H9 (cell line): ENCODE measurements around the gene LPGAT1. TPM values are rescaled to one million over a fixed set of nuclear protein-coding genes. Genes with fewer than 3 reads are reported as not detected.

Source experiments
- DNase-seq: peaks from one replicate; pipeline ENCODE4 v3.0.0-alpha.2; 2017
- H2AFZ ChIP-seq: one replicate; pipeline ENCODE4 v1.6.1; 2013; ENCODE audit warnings: mild to moderate bottlenecking, low read length, control low read depth, moderate library complexity
- H2AK5ac ChIP-seq: 2 replicates; pipeline ENCODE4 v1.6.1; 2013; ENCODE audit warnings: low read length, control low read depth, mixed read lengths; ENCODE audit not compliant: insufficient read length
- H2BK120ac ChIP-seq: one replicate; pipeline ENCODE4 v1.6.1; 2013; ENCODE audit warnings: low read depth, mild to moderate bottlenecking, low read length, control low read depth, inconsistent platforms; ENCODE audit not compliant: poor library complexity, severe bottlenecking
- H2BK12ac ChIP-seq: 2 replicates; pipeline ENCODE4 v1.6.1; 2013; ENCODE audit warnings: low read length, control low read depth, mixed read lengths, low read depth; ENCODE audit not compliant: insufficient read length
- H2BK15ac ChIP-seq: 2 replicates; pipeline ENCODE4 v1.6.1; 2013; ENCODE audit warnings: low read depth, low read length, control low read depth
- H2BK20ac ChIP-seq: one replicate; pipeline ENCODE4 v1.6.1; 2013; ENCODE audit warnings: low read depth, mild to moderate bottlenecking, low read length, control low read depth, inconsistent platforms; ENCODE audit not compliant: poor library complexity, severe bottlenecking
- H2BK5ac ChIP-seq: 2 replicates; pipeline ENCODE4 v1.6.1; 2013; ENCODE audit warnings: low read length, control low read depth, mixed read lengths; ENCODE audit not compliant: insufficient read length
- H3K14ac ChIP-seq: 2 replicates; pipeline ENCODE4 v1.6.1; 2013; ENCODE audit warnings: low read length, control low read depth; ENCODE audit not compliant: insufficient read depth
- H3K18ac ChIP-seq: 2 replicates; pipeline ENCODE4 v1.6.1; 2013; ENCODE audit warnings: low read depth, mild to moderate bottlenecking, mixed read lengths, low read length, control low read depth; ENCODE audit not compliant: insufficient read length
- H3K23ac ChIP-seq: 2 replicates; pipeline ENCODE4 v1.6.1; 2013; ENCODE audit warnings: low read length, control low read depth, mixed read lengths, low read depth; ENCODE audit not compliant: insufficient read length
- H3K23me2 ChIP-seq: 2 replicates; pipeline ENCODE4 v1.6.1; 2013; ENCODE audit warnings: low read depth, mild to moderate bottlenecking, mixed read lengths, low read length, control low read depth; ENCODE audit not compliant: insufficient read length, poor library complexity, severe bottlenecking
- H3K27ac ChIP-seq: 2 replicates; pipeline ENCODE4 v1.5.1; 2013; ENCODE audit warnings: low read length, control low read depth, mixed read lengths, low read depth; ENCODE audit not compliant: insufficient read length
- H3K27me3 ChIP-seq: 2 replicates; pipeline ENCODE4 v1.6.1; 2013; ENCODE audit warnings: low read length, control low read depth, inconsistent platforms; ENCODE audit not compliant: insufficient read depth
- H3K4ac ChIP-seq: 2 replicates; pipeline ENCODE4 v1.6.1; 2013; ENCODE audit warnings: low read depth, mild to moderate bottlenecking, control low read depth, inconsistent platforms, low read length, moderate library complexity
- H3K4me1 ChIP-seq: 2 replicates; pipeline ENCODE4 v1.6.1; 2013; ENCODE audit warnings: low read length, control low read depth, inconsistent platforms; ENCODE audit not compliant: insufficient read depth
- H3K4me2 ChIP-seq: 2 replicates; pipeline ENCODE4 v1.6.1; 2013; ENCODE audit warnings: low read length, control low read depth, mixed read lengths; ENCODE audit not compliant: insufficient read length, insufficient read depth
- H3K56ac ChIP-seq: 2 replicates; pipeline ENCODE4 v1.6.1; 2013; ENCODE audit warnings: low read depth, mild to moderate bottlenecking, mixed read lengths, low read length, control low read depth; ENCODE audit not compliant: insufficient read length
- H3K79me1 ChIP-seq: 2 replicates; pipeline ENCODE4 v1.6.1; 2013; ENCODE audit warnings: low read depth, mild to moderate bottlenecking, moderate library complexity, low read length, control low read depth, inconsistent platforms; ENCODE audit not compliant: insufficient read depth, poor library complexity, severe bottlenecking
- H3K79me2 ChIP-seq: 2 replicates; pipeline ENCODE4 v1.6.1; 2013; ENCODE audit warnings: low read length, control low read depth, inconsistent platforms; ENCODE audit not compliant: insufficient read depth
- H3K9ac ChIP-seq: 2 replicates; pipeline ENCODE4 v1.6.1; 2013; ENCODE audit warnings: low read length, control low read depth, mixed read lengths; ENCODE audit not compliant: insufficient read length; ENCODE audit errors: extremely low read depth
- H3K9me3 ChIP-seq: one replicate; pipeline ENCODE4 v1.6.1; 2013; ENCODE audit warnings: low read depth, low read length, inconsistent platforms; ENCODE audit not compliant: control insufficient read depth
- H3T11ph ChIP-seq: one replicate; pipeline ENCODE4 v1.6.1; 2013; ENCODE audit warnings: mild to moderate bottlenecking, low read length, control low read depth, inconsistent platforms
- H4K20me1 ChIP-seq: one replicate; pipeline ENCODE4 v1.6.1; 2013; ENCODE audit not compliant: control insufficient read depth, insufficient read length, insufficient read depth
- H4K5ac ChIP-seq: 2 replicates; pipeline ENCODE4 v1.6.1; 2013; ENCODE audit warnings: low read depth, mild to moderate bottlenecking, mixed read lengths, low read length, control low read depth; ENCODE audit not compliant: insufficient read length
- H4K8ac ChIP-seq: replicated peaks from 2 replicates; pipeline ENCODE4 v1.6.1; 2013; ENCODE audit warnings: low read length, control low read depth, mixed read lengths, low read depth; ENCODE audit not compliant: insufficient read length
- H4K91ac ChIP-seq: 2 replicates; pipeline ENCODE4 v1.6.1; 2013; ENCODE audit warnings: low read depth, mild to moderate bottlenecking, moderate library complexity, mixed read lengths, low read length, control low read depth; ENCODE audit not compliant: insufficient read length
- H3K27ac Mint-ChIP-seq, 3 experiments: 2 replicates in 2 of 3; 3 replicates in 1 of 3; pipeline ENCODE4 v1.8.0; 2020 to 2021; ENCODE audit warnings: mixed read lengths in 3 of 3, mild to moderate bottlenecking in 1 of 3, moderate library complexity in 1 of 3
- H3K27me3 Mint-ChIP-seq: 2 replicates; pipeline ENCODE4 v1.8.0; 2021; ENCODE audit warnings: low read depth, mild to moderate bottlenecking, moderate library complexity, mixed read lengths
- H3K36me3 Mint-ChIP-seq, 3 experiments: 2 replicates in 2 of 3; 3 replicates in 1 of 3; pipeline ENCODE4 v1.8.0; 2020 to 2021; ENCODE audit warnings: low read depth in 3 of 3, mixed read lengths in 3 of 3; ENCODE audit not compliant: insufficient read depth in 1 of 3
- H3K4me1 Mint-ChIP-seq, 2 experiments: 2 replicates each; pipeline ENCODE4 v1.8.0; 2020; ENCODE audit warnings: mixed read lengths in 2 of 2
- H3K4me3 Mint-ChIP-seq, 2 experiments: 2 replicates in 1 of 2; 3 replicates in 1 of 2; pipeline ENCODE4 v1.8.0; 2020 to 2021; ENCODE audit warnings: mild to moderate bottlenecking in 2 of 2, mixed read lengths in 2 of 2, moderate library complexity in 1 of 2
- H3K9me3 Mint-ChIP-seq, 2 experiments: 2 replicates in 1 of 2; 3 replicates in 1 of 2; pipeline ENCODE4 v1.8.0; 2020; ENCODE audit warnings: mild to moderate bottlenecking in 2 of 2, mixed read lengths in 2 of 2, moderate library complexity in 1 of 2
- WGBS: extraction: QIAGEN DNeasy Blood & Tissue Kit; methylation state at CpG from one replicate; pipeline ENCODE4 v1.1.7; 2013; ENCODE audit warnings: missing lambda C conversion rate, low lambda C conversion rate, mixed read lengths; ENCODE audit not compliant: insufficient read length; ENCODE audit errors: extremely low coverage; 5-methylcytosine and 5-hydroxymethylcytosine counted together
- total RNA-seq: library from RNA; stranded (reverse); gene quantifications from 2 replicates; pipeline ENCODE4 v1.2.1, GENCODE V29; 2021
- TF ChIP-seq, protein P1 (sequence below): fragments of 200-600 bp; sonication (generic); conservative IDR thresholded peaks from 3 replicates; pipeline ENCODE4 v1.8.0; 2021; ENCODE audit warnings: antibody characterized with exemption, mild to moderate bottlenecking

The LPGAT1 gene
- total RNA-seq, 1 experiment from 2014 or later: 12.2 TPM

DNA sequence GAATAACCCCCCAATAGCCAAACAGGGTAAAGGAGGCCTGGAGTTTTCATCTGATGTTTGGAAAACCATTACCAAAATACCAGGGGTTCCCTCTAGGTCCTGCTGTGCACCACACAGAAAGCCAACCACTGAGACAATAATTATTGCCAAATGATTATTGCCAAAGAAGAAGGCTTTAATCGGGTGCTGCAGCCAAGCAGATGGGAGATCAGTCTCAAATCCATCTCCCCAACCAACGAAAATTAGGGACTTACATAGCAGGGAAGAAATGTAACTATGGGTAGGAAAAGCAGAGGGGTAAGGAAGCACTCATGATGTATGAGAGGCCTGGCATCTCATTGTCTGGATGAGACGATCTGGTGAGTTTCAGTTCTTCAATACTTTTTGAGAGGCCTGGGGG, 28.8 kb upstream of the LPGAT1 start:
- H3K9me3 ChIP-seq: no peaks in the 10 kb centered on the region
- no peak overlapping the region for H4K5ac ChIP-seq
- no peaks in the 10 kb centered on the region for H3K23me2 ChIP-seq
- TF ChIP-seq, protein P1, sequence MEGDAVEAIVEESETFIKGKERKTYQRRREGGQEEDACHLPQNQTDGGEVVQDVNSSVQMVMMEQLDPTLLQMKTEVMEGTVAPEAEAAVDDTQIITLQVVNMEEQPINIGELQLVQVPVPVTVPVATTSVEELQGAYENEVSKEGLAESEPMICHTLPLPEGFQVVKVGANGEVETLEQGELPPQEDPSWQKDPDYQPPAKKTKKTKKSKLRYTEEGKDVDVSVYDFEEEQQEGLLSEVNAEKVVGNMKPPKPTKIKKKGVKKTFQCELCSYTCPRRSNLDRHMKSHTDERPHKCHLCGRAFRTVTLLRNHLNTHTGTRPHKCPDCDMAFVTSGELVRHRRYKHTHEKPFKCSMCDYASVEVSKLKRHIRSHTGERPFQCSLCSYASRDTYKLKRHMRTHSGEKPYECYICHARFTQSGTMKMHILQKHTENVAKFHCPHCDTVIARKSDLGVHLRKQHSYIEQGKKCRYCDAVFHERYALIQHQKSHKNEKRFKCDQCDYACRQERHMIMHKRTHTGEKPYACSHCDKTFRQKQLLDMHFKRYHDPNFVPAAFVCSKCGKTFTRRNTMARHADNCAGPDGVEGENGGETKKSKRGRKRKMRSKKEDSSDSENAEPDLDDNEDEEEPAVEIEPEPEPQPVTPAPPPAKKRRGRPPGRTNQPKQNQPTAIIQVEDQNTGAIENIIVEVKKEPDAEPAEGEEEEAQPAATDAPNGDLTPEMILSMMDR: no peak
- H4K91ac ChIP-seq: no peak overlapping the region
- H2AFZ ChIP-seq: no peak overlapping the region
- H3K4me2 ChIP-seq: no peak overlapping the region
- no peak overlapping the region for H3K18ac ChIP-seq
- no peak overlapping the region for H2BK120ac ChIP-seq
- no peak overlapping the region for H4K8ac ChIP-seq
- no peaks in the 10 kb centered on the region for H3K27me3 ChIP-seq
- H3K27ac Mint-ChIP-seq: no peak overlapping the region
- H3K9me3 Mint-ChIP-seq: peaks cover 23 to 24% of the 10 kb centered on the region in 2 experiments; a peak in 4 of 5 replicates
- H2BK5ac ChIP-seq: no peak overlapping the region
- no peak overlapping the region for H3K23ac ChIP-seq
- no peak overlapping the region for H3K27ac ChIP-seq
- no peaks in the 10 kb centered on the region for H4K20me1 ChIP-seq
- peaks cover 0 to 15% (median 0%) of the 10 kb centered on the region in 3 experiments; a peak in 5 of 7 replicates for H3K36me3 Mint-ChIP-seq
- WGBS: no CpG with 5 or more reads among the region's 3 CpGs
- H3K4me3 Mint-ChIP-seq: no peak overlapping the region
- no peak overlapping the region for H2BK12ac ChIP-seq
- H3K27me3 Mint-ChIP-seq: no peaks in the 10 kb centered on the region
- DNase-seq: no peak
- peaks cover 9 to 11% of the 10 kb centered on the region in 2 experiments for H3K4me1 Mint-ChIP-seq
- H3K56ac ChIP-seq: no peak overlapping the region
- H3K14ac ChIP-seq: no peak overlapping the region
- no peak overlapping the region for H3K4ac ChIP-seq
- H3K79me1 ChIP-seq: no peaks in the 10 kb centered on the region
- H3T11ph ChIP-seq: no peak overlapping the region
- no peaks in the 10 kb centered on the region for H3K79me2 ChIP-seq
- no peak overlapping the region for H2AK5ac ChIP-seq
- H3K9ac ChIP-seq: no peak overlapping the region
- no peak overlapping the region for H2BK20ac ChIP-seq
- no peak overlapping the region for H2BK15ac ChIP-seq
- no peaks in the 10 kb centered on the region; the same call in 1 of the 2 replicates for H3K4me1 ChIP-seq
